ENCODE data around the gene SDHB.

- TF ChIP-seq EP300 (IDR thresholded peaks at IDR 0.05), result no peak
- TF ChIP-seq, protein P1, sequence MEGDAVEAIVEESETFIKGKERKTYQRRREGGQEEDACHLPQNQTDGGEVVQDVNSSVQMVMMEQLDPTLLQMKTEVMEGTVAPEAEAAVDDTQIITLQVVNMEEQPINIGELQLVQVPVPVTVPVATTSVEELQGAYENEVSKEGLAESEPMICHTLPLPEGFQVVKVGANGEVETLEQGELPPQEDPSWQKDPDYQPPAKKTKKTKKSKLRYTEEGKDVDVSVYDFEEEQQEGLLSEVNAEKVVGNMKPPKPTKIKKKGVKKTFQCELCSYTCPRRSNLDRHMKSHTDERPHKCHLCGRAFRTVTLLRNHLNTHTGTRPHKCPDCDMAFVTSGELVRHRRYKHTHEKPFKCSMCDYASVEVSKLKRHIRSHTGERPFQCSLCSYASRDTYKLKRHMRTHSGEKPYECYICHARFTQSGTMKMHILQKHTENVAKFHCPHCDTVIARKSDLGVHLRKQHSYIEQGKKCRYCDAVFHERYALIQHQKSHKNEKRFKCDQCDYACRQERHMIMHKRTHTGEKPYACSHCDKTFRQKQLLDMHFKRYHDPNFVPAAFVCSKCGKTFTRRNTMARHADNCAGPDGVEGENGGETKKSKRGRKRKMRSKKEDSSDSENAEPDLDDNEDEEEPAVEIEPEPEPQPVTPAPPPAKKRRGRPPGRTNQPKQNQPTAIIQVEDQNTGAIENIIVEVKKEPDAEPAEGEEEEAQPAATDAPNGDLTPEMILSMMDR (IDR thresholded peaks at IDR 0.05), result peak in 5 of 6 experiments; percentile 48 to 74 (median 59)
Measured at GRCh38 chr1:17059391-17060305, 5.8 kb upstream of the SDHB start.

Measured in upper lobe of left lung (tissue), 4 donors.